ENCODE results near the gene ADCY2.

ADCY2 gene

GRCh38 chr5:7747728-7748127, 351.8 kb downstream of the ADCY2 start:
- Histone ChIP-seq H3K36me3 (ENCODE audit: control insufficient read depth, low read length) (no peaks in the 10 kb centered on the region), H3K9me2 (replicated peaks; ENCODE audit: control insufficient read depth, low read length) (no peaks in the 10 kb centered on the region), H4K20me1 (ENCODE audit: control insufficient read depth, insufficient read depth, low read depth, low read length) (0 out of 2 replicates have a peak, but pooled peaks cover 2% of the 10 kb centered on the region), H3K79me2 (ENCODE audit: control insufficient read depth, low read length) (no peaks in the 10 kb centered on the region), H3K27ac (ENCODE audit: low read depth, low read length) (no peak overlapping the region), H3K9me3 (ENCODE audit: control insufficient read depth, insufficient read depth, low read length) (no peaks in the 10 kb centered on the region), H3K4me2 (ENCODE audit: low read length) (no peak overlapping the region), H3K4me1 (ENCODE audit: control insufficient read depth, low read length) (no peaks in the 10 kb centered on the region), H3K4me3 (ENCODE audit: low read length) (no peak overlapping the region), H3F3A (ENCODE audit: control insufficient read depth, insufficient read depth) (no peaks in the 10 kb centered on the region), H3K27me3 (ENCODE audit: control insufficient read depth, low read length) (no peaks in the 10 kb centered on the region)
- TF ChIP-seq CTCF (IDR thresholded peaks at IDR 0.05; ENCODE audit: low read depth, low read length, poor library complexity, severe bottlenecking), result no peak
- TF ChIP-seq EZH2phosphoT487 (IDR thresholded peaks at IDR 0.05; ENCODE audit: borderline replicate concordance, low read length), result no peak

GRCh38 chr5:7749626-7750025, 353.7 kb downstream of the ADCY2 start:
- Histone ChIP-seq H3K79me2 (ENCODE audit: control insufficient read depth, low read length) (no peaks in the 10 kb centered on the region), H3K9me3 (ENCODE audit: control insufficient read depth, insufficient read depth, low read length) (no peaks in the 10 kb centered on the region), H4K20me1 (ENCODE audit: control insufficient read depth, insufficient read depth, low read depth, low read length) (0 out of 2 replicates have a peak, but pooled peaks cover 2% of the 10 kb centered on the region), H3K4me2 (ENCODE audit: low read length) (no peak overlapping the region), H3K4me1 (ENCODE audit: control insufficient read depth, low read length) (no peaks in the 10 kb centered on the region), H3K9me2 (replicated peaks; ENCODE audit: control insufficient read depth, low read length) (no peaks in the 10 kb centered on the region), H3F3A (ENCODE audit: control insufficient read depth, insufficient read depth) (no peaks in the 10 kb centered on the region), H3K27ac (ENCODE audit: low read depth, low read length) (no peak overlapping the region), H3K4me3 (ENCODE audit: low read length) (no peak overlapping the region), H3K27me3 (ENCODE audit: control insufficient read depth, low read length) (no peaks in the 10 kb centered on the region), H3K36me3 (ENCODE audit: control insufficient read depth, low read length) (no peaks in the 10 kb centered on the region)
- no peak for TF ChIP-seq CTCF (IDR thresholded peaks at IDR 0.05; ENCODE audit: low read depth, low read length, poor library complexity, severe bottlenecking)
- no peak for TF ChIP-seq EZH2phosphoT487 (IDR thresholded peaks at IDR 0.05; ENCODE audit: borderline replicate concordance, low read length)

DNA sequence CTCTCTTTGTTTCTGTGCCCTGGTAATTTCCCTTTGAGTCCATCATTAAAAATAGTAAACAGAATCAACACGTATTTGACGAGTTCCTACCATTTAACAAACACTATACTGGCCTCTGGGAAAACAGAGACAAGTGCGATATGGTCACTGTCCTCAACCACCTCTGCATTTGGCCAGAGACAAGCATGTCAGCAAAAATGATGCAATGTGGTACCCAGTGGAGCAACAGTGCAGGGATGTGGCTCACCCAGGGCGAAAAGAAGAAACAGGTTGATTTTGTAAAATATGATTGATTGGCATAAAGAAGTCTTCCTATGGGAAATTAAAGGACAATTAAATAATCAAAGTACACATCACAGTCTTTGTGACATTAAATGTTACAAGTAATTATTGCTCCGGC, 355.9 kb downstream of the ADCY2 start:
- Histone ChIP-seq H3K4me3 (ENCODE audit: low read length) (no peak overlapping the region), H4K20me1 (ENCODE audit: control insufficient read depth, insufficient read depth, low read depth, low read length) (no peaks in the 10 kb centered on the region), H3K9me3 (ENCODE audit: control insufficient read depth, insufficient read depth, low read length) (no peaks in the 10 kb centered on the region)

More for the DNA sequence above, 355.9 kb downstream of the ADCY2 start:
- Histone ChIP-seq H3K27me3 (ENCODE audit: control insufficient read depth, low read length) (no peaks in the 10 kb centered on the region), H3K4me2 (ENCODE audit: low read length) (no peak overlapping the region), H3K27ac (ENCODE audit: low read depth, low read length) (no peak overlapping the region), H3K4me1 (ENCODE audit: control insufficient read depth, low read length) (no peaks in the 10 kb centered on the region), H3K79me2 (ENCODE audit: control insufficient read depth, low read length) (no peaks in the 10 kb centered on the region), H3K9me2 (replicated peaks; ENCODE audit: control insufficient read depth, low read length) (no peaks in the 10 kb centered on the region), H3K36me3 (ENCODE audit: control insufficient read depth, low read length) (no peaks in the 10 kb centered on the region), H3F3A (ENCODE audit: control insufficient read depth, insufficient read depth) (no peaks in the 10 kb centered on the region)
- no peak for TF ChIP-seq CTCF (IDR thresholded peaks at IDR 0.05; ENCODE audit: low read depth, low read length, poor library complexity, severe bottlenecking)
- no peak for TF ChIP-seq EZH2phosphoT487 (IDR thresholded peaks at IDR 0.05; ENCODE audit: borderline replicate concordance, low read length)

Measured in DOHH2 (cell line).